K562 (cell line): ENCODE measurements around the gene SPECC1L. TPM values are rescaled to one million over a fixed set of nuclear protein-coding genes. Genes with fewer than 3 reads are reported as not detected.

Source experiments
- ATAC-seq: fragments of 200-7000 bp; cut with Tn5 transposase; 3 replicates; pipeline ENCODE4 v1.9.1; 2020; ENCODE audit warnings: moderate library complexity
- BruUV-seq: library from RNA; stranded (reverse); fragments of 400-500 nt; replicated peaks from 2 replicates; lab custom pipeline; 2021; lab: Mats Ljungman, UMichigan
- CTCF ChIA-PET: fragments of 300-600 bp; formaldehyde crosslinking; extraction: SDS; loops from one replicate; lab custom pipeline; 2021; ENCODE audit warnings: low intra/inter-chr PET ratio; lab: Yijun Ruan, JAX
- POLR2A ChIA-PET: fragments of 300-600, 350-650 bp; sonication (Branson Sonifier 250); formaldehyde crosslinking; extraction: SDS; loops from one replicate; lab custom pipeline; 2021; ENCODE audit warnings: antibody characterized with exemption, inconsistent platforms; lab: Yijun Ruan, JAX
- DNase-seq, 4 experiments: peaks; one replicate each; pipeline versions ENCODE4 v3.0.0 to v3.0.0-alpha.2; 2011 to 2018; ENCODE audit warnings: low spot score in 3 of 4, mixed read lengths in 3 of 4; ENCODE audit errors: extremely low read depth in 1 of 4
- FAIRE-seq: peaks from 2 replicates; lab custom pipeline; 2011; peaks lifted over from hg19 to GRCh38; lab: Jason Lieb, UNC
- H2AFZ ChIP-seq: 2 replicates; pipeline ENCODE4 v1.6.0; 2011; ENCODE audit warnings: low read depth, low read length, control low read depth, inconsistent platforms
- H3K27ac ChIP-seq: fragments of 200-600 bp; 3 replicates; pipeline ENCODE4 v1.8.0; 2011; ENCODE audit warnings: low read depth, mild to moderate bottlenecking, control low read depth, inconsistent platforms, low read length, moderate library complexity, mixed read lengths; ENCODE audit errors: extremely low read depth
- H3K27me3 ChIP-seq, 2 experiments: fragments of 300-600 bp in 1 of 2; 2 replicates in 1 of 2; 3 replicates in 1 of 2; pipeline versions ENCODE4 v1.6.0 to v1.8.0; 2011; ENCODE audit warnings: inconsistent platforms in 2 of 2, low read length in 2 of 2, mild to moderate bottlenecking in 1 of 2, mixed read lengths in 1 of 2, moderate library complexity in 1 of 2; ENCODE audit not compliant: control insufficient read depth in 2 of 2, insufficient read depth in 2 of 2
- H3K36me3 ChIP-seq: fragments of 300-600 bp; 3 replicates; pipeline ENCODE4 v1.8.0; 2011; ENCODE audit warnings: mild to moderate bottlenecking, low read length, inconsistent platforms; ENCODE audit not compliant: control insufficient read depth, insufficient read depth
- H3K4me1 ChIP-seq, 2 experiments: fragments of 200-600 bp in 1 of 2; replicated peaks in 1 of 2; 2 replicates in 1 of 2; 3 replicates in 1 of 2; pipeline versions ENCODE4 v1.5.1 to v1.8.0; 2011; ENCODE audit warnings: inconsistent platforms in 2 of 2, low read length in 2 of 2, mild to moderate bottlenecking in 1 of 2, mixed read lengths in 1 of 2, moderate library complexity in 1 of 2; ENCODE audit not compliant: control insufficient read depth in 2 of 2, insufficient read depth in 2 of 2
- H3K4me2 ChIP-seq: 2 replicates; pipeline ENCODE4 v1.6.1; 2011; ENCODE audit warnings: low read length, control low read depth, inconsistent platforms, mixed read lengths; ENCODE audit not compliant: insufficient read depth
- H3K4me3 ChIP-seq: fragments of 200-600 bp; sonication (generic), shearing (Covaris generic); 2 replicates; pipeline ENCODE4 v1.5.1; 2016; ENCODE audit warnings: control low read depth, inconsistent platforms
- H3K79me2 ChIP-seq: fragments of 200-600 bp; 3 replicates; pipeline ENCODE4 v1.8.0; 2011; ENCODE audit warnings: low read length, inconsistent platforms; ENCODE audit not compliant: control insufficient read depth, insufficient read depth
- H3K9ac ChIP-seq, 2 experiments: 2 replicates each; pipeline versions ENCODE4 v1.6.0 to v1.6.1; 2011; ENCODE audit warnings: low read depth in 2 of 2, low read length in 2 of 2, control low read depth in 1 of 2, inconsistent platforms in 1 of 2, mild to moderate bottlenecking in 1 of 2, mixed read lengths in 1 of 2; ENCODE audit not compliant: insufficient read depth in 1 of 2
- H3K9me1 ChIP-seq: one replicate; pipeline ENCODE4 v1.6.0; 2011; ENCODE audit warnings: inconsistent platforms, mild to moderate bottlenecking, low read length, moderate library complexity; ENCODE audit not compliant: control insufficient read depth, insufficient read depth
- H3K9me3 ChIP-seq: replicated peaks from 2 replicates; pipeline ENCODE4 v1.5.1; 2011; ENCODE audit warnings: low read depth, low read length, inconsistent platforms; ENCODE audit not compliant: control insufficient read depth, insufficient read depth
- H4K20me1 ChIP-seq: replicated peaks from 2 replicates; pipeline ENCODE4 v1.6.1; 2011; ENCODE audit warnings: low read length, inconsistent platforms, mixed read lengths; ENCODE audit not compliant: control insufficient read depth, insufficient read depth
- BRCA1 ChIP-seq, 2 experiments: fragments of 450-650 bp in 1 of 2; sonication (generic) in 1 of 2; formaldehyde crosslinking in 1 of 2; IDR thresholded peaks; 2 replicates each; pipeline versions ENCODE4 v1.5.0 to v1.6.1; 2017 to 2020; ENCODE audit warnings: mild to moderate bottlenecking in 1 of 2, missing genetic modification reagents in 1 of 2
- CGGBP1 ChIP-seq: fragments of 250-450 bp; sonication (Bioruptor Pico); IDR thresholded peaks from 2 replicates; pipeline ENCODE4 v1.9.0; 2021; ENCODE audit warnings: mild to moderate bottlenecking
- CUX1 ChIP-seq: fragments of 200-800 bp; sonication (Bioruptor generic); IDR thresholded peaks from 2 replicates; pipeline ENCODE4 v1.6.1; 2016; ENCODE audit warnings: missing genetic modification characterization, missing compliant biosample characterization
- E2F3 ChIP-seq: fragments of 250-450 bp; sonication (Bioruptor Pico); IDR thresholded peaks from 2 replicates; pipeline ENCODE4 v1.4.0; 2020; ENCODE audit warnings: mild to moderate bottlenecking
- JUNB ChIP-seq: fragments of 450-650 bp; formaldehyde crosslinking; conservative IDR thresholded peaks from 2 replicates; pipeline ENCODE4 v1.4.0; 2020; ENCODE audit warnings: mild to moderate bottlenecking
- MCM5 ChIP-seq: fragments of 450-650 bp; IDR thresholded peaks from 2 replicates; pipeline ENCODE4 v1.6.1; 2016; ENCODE audit warnings: low read depth
- MXI1 ChIP-seq: IDR thresholded peaks from 2 replicates; pipeline ENCODE4 v1.6.1; 2011; ENCODE audit warnings: low read depth, mild to moderate bottlenecking, improper control_type of control experiment, low read length
- PTBP1 ChIP-seq: fragments of 200-400 bp; formaldehyde crosslinking; IDR thresholded peaks from 2 replicates; pipeline ENCODE4 v1.6.1; 2017; ENCODE audit warnings: low read depth, low read length
- VEZF1 ChIP-seq: fragments of 200-800 bp; sonication (Bioruptor generic); IDR thresholded peaks from 2 replicates; pipeline ENCODE4 v1.6.1; 2017; ENCODE audit warnings: missing genetic modification characterization, missing compliant biosample characterization
- ZBTB43 ChIP-seq: sonication (generic); formaldehyde crosslinking; IDR thresholded peaks from 2 replicates; pipeline ENCODE4 v1.8.0; 2023; ENCODE audit warnings: mild to moderate bottlenecking, missing genetic modification reagents
- ZNF561 ChIP-seq: fragments of 450-650 bp; formaldehyde crosslinking; conservative IDR thresholded peaks from 2 replicates; pipeline ENCODE4 v1.4.0; 2020; ENCODE audit warnings: mild to moderate bottlenecking, moderate library complexity
- ZNF639 ChIP-seq, 2 experiments: fragments of 200-800 bp in 1 of 2; sonication (Bioruptor generic) in 1 of 2; sonication (generic) in 1 of 2; formaldehyde crosslinking in 1 of 2; IDR thresholded peaks in 1 of 2; conservative IDR thresholded peaks in 1 of 2; 2 replicates each; pipeline versions ENCODE4 v1.5.0 to v1.6.1; 2016 to 2020; ENCODE audit warnings: missing compliant biosample characterization in 1 of 2, missing genetic modification characterization in 1 of 2, missing genetic modification reagents in 1 of 2
- ZNF77 ChIP-seq: fragments of 250-450 bp; sonication (Bioruptor Pico); IDR thresholded peaks from 2 replicates; pipeline ENCODE4 v1.5.0; 2020
- WGBS: fragments of 100-300 bp; shearing (Covaris generic); methylation state at CpG from one replicate; pipeline ENCODE4 v1.1.6; 2016; ENCODE audit warnings: low coverage, mixed read lengths; ENCODE audit not compliant: insufficient coverage; ENCODE audit errors: missing lambda C conversion rate; 5-methylcytosine and 5-hydroxymethylcytosine counted together
- in situ Hi-C: fragments of 300-500 bp; cut with MboI; formaldehyde crosslinking; loops from 4 replicates; pipeline ENCODE4 v1.15.0; 2018; ENCODE audit warnings: inconsistent platforms, mixed read lengths
- intact Hi-C: fragments of 100-400 bp; cut with micrococcal nuclease; formaldehyde crosslinking; loops from 2 replicates; pipeline ENCODE4 v1.14.2; 2022
- polyA plus RNA-seq, 8 experiments: library from polyadenylated mRNA; depleted of rRNA in 4 of 8; stranded (reverse) in 5 of 8; unstranded in 3 of 8; fragments of >200 nt; fragmentation: Nextera tagmentation in 2 of 8; fragmentation: Illumina TruSeq in 1 of 8; extraction: Ambion mirVana in 2 of 8; extraction: Trizol in 1 of 8; gene quantifications; 2 replicates each; pipeline versions ENCODE4 v1.2.1 to v1.2.3, GENCODE V29; 2011 to 2014; ENCODE audit warnings: inconsistent platforms in 1 of 8, missing spikeins in 1 of 8
- total RNA-seq, 7 experiments: library from RNA; depleted of rRNA in 6 of 7; stranded (reverse); fragments of >200 nt in 6 of 7; fragmentation: Illumina TruSeq in 2 of 7; extraction: Trizol in 2 of 7; gene quantifications; 2 replicates each; pipeline versions ENCODE4 v1.2.1 to v1.2.3, GENCODE V29; 2011 to 2021; ENCODE audit warnings: low replicate concordance in 1 of 7

SPECC1L gene
- total and polyA plus RNA-seq, 9 of the 15 experiments (the other 6 are each of a cell fraction or from before 2014, with no cell fraction given) = 1.4 to 27.9 (median 14.5) TPM

GRCh38 chr22:24353121-24353520 is 82.5 kb downstream of the SPECC1L start:
- no TSS peak for BruUV-seq
- no peaks in the 10 kb centered on the region for H4K20me1 ChIP-seq
- H3K9me1 ChIP-seq = no peaks in the 10 kb centered on the region
- peaks cover 41% of the 10 kb centered on the region; the same call in 2 of the 3 replicates for H3K36me3 ChIP-seq
- no peaks in the 10 kb centered on the region for H3K27me3 ChIP-seq
- ChIA-PET CTCF (no interaction called here), POLR2A (interaction anchor here (0.6 to 1.5 kb wide), 2 partner anchors 11 to 13 kb away, joined by 3 to 4 read pairs; no protein-coding TSS in a partner anchor)
- no peaks in the 10 kb centered on the region for H3K79me2 ChIP-seq
- DNase-seq (no peak), ATAC-seq (no peak), FAIRE-seq (no peak)
- no peaks in the 10 kb centered on the region for H3K4me1 ChIP-seq
- in situ Hi-C loops (no loop called here), intact Hi-C loops (no loop called here)
- no peak overlapping the region for H2AFZ ChIP-seq
- peaks cover 3% of the 10 kb centered on the region for H3K9me3 ChIP-seq
- H3K27ac ChIP-seq = no peak overlapping the region
- 81% methylated on average over 2 of the region's 2 CpGs for WGBS
- no peak overlapping the region for H3K9ac ChIP-seq
- no peak overlapping the region for H3K4me3 ChIP-seq
- no peak overlapping the region for H3K4me2 ChIP-seq
- TF ChIP-seq VEZF1 (CRISPR knock-in tag) (no peak), ZNF639 (CRISPR knock-in tag; conservative IDR thresholded peaks at IDR 0.05 in 1 of 2, IDR thresholded peaks at IDR 0.05 in 1 of 2) (no peak), JUNB (CRISPR knock-in tag) (no peak), E2F3 (CRISPR knock-in tag) (no peak), MCM5 (no peak), BRCA1 (IDR thresholded peaks at IDR 0.05) (no peak), BRCA1 (CRISPR knock-in tag; IDR thresholded peaks at IDR 0.05) (no peak), MXI1 (no peak), CUX1 (no peak), CGGBP1 (CRISPR knock-in tag) (no peak), ZNF77 (CRISPR knock-in tag) (no peak), PTBP1 (no peak), ZBTB43 (CRISPR knock-in tag) (no peak), ZNF561 (CRISPR knock-in tag) (no peak)
